ENCODE measurements around the gene EXOSC2. TPM values are rescaled to one million over a fixed set of nuclear protein-coding genes. Genes with fewer than 3 reads are reported as not detected.

Gene EXOSC2
- total and polyA plus RNA-seq, 3 donors from 2014 or later: 15.3 to 24.7 (median 20.3) TPM

DNA sequence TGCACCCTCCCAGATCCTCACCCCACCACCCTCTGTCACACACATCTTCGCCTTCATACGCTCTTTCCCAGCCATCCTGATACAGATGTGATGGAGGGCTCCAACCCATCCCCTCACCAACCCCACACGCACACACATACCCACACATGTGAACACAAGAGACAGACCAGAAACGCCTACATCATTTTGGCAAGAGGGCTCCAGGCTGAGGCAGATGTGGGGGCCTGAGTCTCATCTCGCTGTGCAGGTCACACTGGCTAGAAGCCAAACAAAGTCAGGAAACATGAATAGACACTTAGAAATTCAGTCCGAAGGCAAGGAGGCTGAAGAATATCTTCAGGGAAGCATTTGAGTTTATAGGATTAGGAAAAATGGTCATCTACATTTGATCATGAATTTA is 22.9 kb upstream of the EXOSC2 start:
- 87 to 94% methylated on average over 6 of the region's 6 CpGs for WGBS, 2 donors
- no peak for DNase-seq
- no peaks in the 10 kb centered on the region for H3K36me3 ChIP-seq (ENCODE audit: low read depth, missing control alignments)
- H3K4me3 ChIP-seq: no peak overlapping the region
- H3K27me3 ChIP-seq: peaks cover 3% of the 10 kb centered on the region
- no peak for TF ChIP-seq POLR2A (IDR thresholded peaks at IDR 0.05)
- TF ChIP-seq, protein P1, sequence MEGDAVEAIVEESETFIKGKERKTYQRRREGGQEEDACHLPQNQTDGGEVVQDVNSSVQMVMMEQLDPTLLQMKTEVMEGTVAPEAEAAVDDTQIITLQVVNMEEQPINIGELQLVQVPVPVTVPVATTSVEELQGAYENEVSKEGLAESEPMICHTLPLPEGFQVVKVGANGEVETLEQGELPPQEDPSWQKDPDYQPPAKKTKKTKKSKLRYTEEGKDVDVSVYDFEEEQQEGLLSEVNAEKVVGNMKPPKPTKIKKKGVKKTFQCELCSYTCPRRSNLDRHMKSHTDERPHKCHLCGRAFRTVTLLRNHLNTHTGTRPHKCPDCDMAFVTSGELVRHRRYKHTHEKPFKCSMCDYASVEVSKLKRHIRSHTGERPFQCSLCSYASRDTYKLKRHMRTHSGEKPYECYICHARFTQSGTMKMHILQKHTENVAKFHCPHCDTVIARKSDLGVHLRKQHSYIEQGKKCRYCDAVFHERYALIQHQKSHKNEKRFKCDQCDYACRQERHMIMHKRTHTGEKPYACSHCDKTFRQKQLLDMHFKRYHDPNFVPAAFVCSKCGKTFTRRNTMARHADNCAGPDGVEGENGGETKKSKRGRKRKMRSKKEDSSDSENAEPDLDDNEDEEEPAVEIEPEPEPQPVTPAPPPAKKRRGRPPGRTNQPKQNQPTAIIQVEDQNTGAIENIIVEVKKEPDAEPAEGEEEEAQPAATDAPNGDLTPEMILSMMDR (IDR thresholded peaks at IDR 0.05): no peak
- intact Hi-C loops (cut with DNase I; ENCODE audit: low total_unique reads): no loop called here
- H3K4me1 ChIP-seq: peaks cover 3% of the 10 kb centered on the region
- no peaks in the 10 kb centered on the region for H3K9me3 ChIP-seq
- no peak overlapping the region for H3K27ac ChIP-seq

DNA sequence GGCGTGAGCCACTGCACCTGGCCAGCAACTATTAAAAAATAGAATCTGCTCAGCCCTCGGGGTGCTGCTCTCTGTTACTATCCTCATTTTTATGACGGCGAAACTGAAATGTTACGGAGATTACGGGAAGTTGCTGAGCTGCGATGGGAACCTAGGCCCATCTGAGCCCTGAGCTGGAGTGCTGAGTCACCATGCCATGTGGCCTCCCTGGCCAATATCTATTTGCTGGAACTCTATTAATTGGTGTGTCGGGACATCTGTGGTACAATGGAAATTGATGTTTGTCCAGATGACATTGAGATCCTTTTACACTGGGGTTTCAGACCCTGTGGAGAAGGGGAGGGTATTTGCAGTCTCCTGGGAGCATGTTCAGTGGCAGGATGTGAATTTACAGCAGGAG is 21.1 kb upstream of the EXOSC2 start:
- no peaks in the 10 kb centered on the region for H3K9me3 ChIP-seq
- TF ChIP-seq POLR2A (IDR thresholded peaks at IDR 0.05): no peak
- TF ChIP-seq, protein P1 (IDR thresholded peaks at IDR 0.05): no peak
- no peaks in the 10 kb centered on the region for H3K4me1 ChIP-seq
- 90 to 92% methylated on average over 8 of the region's 8 CpGs for WGBS, 2 donors
- no peaks in the 10 kb centered on the region for H3K36me3 ChIP-seq (ENCODE audit: low read depth, missing control alignments)
- H3K4me3 ChIP-seq: no peak overlapping the region
- H3K27me3 ChIP-seq: no peaks in the 10 kb centered on the region
- DNase-seq: no peak
- no peak overlapping the region for H3K27ac ChIP-seq
- intact Hi-C loops (cut with DNase I; ENCODE audit: low total_unique reads): no loop called here

DNA sequence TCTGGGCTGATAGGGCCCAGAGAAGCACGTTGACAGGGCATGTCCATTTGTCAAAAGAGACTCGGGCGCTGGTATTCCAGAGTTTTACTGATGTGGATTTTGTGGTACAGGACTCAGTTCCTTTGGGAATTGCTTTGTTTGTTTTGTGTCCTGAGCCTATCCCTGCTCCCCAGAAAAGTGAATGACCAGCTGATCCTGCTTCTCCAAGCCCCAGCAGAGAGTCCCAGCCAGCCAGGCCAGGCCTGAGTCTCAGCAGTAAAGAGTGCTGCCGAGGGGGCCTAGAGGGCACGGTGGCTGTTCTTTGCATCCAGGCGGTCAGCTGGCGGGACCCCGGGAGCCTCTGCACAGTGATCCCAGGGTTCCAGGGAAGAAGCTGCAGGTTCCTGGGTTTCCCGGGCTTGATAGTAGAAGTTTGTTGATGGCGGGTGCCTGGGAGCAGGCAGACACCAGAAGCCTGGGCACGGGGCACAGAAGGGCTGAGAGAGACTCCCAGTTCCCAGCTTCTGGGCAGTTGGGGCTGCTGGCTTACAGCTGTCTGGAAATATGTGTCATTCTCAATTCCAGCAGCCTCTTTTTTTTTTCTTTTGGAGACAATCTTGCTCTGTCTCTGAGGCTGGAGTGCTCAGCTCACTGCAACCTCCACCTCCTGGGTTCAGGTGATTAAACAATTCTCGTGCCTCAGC is 20.5 kb upstream of the EXOSC2 start:
- H3K36me3 ChIP-seq (ENCODE audit: low read depth, missing control alignments): no peaks in the 10 kb centered on the region
- no peak for DNase-seq
- no peak overlapping the region for H3K27ac ChIP-seq
- H3K27me3 ChIP-seq: no peaks in the 10 kb centered on the region
- H3K4me1 ChIP-seq: no peaks in the 10 kb centered on the region
- H3K9me3 ChIP-seq: no peaks in the 10 kb centered on the region
- WGBS, 2 donors: 85 to 90% methylated on average over 4 to 12 of the region's 12 CpGs
- intact Hi-C loops (cut with DNase I; ENCODE audit: low total_unique reads): no loop called here
- no peak overlapping the region for H3K4me3 ChIP-seq
- TF ChIP-seq, protein P1 (IDR thresholded peaks at IDR 0.05): no peak

DNA sequence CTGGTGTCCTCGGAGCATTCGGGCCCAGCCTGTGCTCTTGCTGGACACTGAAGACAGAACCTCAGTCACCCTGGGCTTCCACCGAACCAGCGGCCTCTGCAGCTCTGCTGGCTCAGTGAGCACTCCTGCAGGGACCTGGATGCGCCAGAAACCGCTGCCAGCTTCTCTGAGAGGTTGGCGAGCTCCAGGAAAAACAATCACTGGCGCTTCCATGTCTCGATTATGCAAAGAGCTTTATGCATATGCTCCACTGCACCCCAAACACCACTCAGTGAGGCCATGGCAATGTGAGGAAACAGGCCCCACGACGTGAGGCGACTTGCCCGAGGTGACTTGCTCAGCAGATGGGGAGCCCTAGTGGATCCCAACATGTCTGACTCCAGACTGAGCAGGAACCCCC is 18.2 kb upstream of the EXOSC2 start:
- no peaks in the 10 kb centered on the region for H3K4me1 ChIP-seq
- no peak overlapping the region for H3K27ac ChIP-seq
- no peaks in the 10 kb centered on the region for H3K36me3 ChIP-seq (ENCODE audit: low read depth, missing control alignments)
- DNase-seq: no peak
- intact Hi-C loops (cut with DNase I; ENCODE audit: low total_unique reads): no loop called here
- H3K4me3 ChIP-seq: no peak overlapping the region
- no peaks in the 10 kb centered on the region for H3K9me3 ChIP-seq
- no peak for TF ChIP-seq POLR2A (IDR thresholded peaks at IDR 0.05)
- H3K27me3 ChIP-seq: no peaks in the 10 kb centered on the region
- WGBS, 2 donors: 98% methylated on average over 7 to 13 of the region's 13 CpGs

DNA sequence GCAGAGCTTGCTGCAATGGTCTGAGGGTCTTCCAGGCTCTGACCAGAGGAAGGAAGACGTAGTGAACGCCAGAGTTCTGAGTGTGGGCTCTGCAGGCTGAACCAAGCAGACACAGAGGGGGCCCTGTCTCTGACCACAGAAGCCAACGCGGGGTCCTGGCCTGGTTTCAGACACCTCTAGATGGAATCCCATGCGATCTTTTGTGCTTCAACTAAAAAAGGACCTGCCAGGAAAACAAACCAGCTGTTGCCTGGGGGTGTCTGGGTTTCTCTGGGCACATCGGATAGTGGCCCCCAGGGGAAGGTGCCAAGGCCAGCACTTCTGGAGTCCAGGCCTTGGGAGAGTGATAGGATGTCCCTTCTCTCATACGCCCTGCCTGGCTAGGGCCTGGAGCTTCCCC is 16.3 kb upstream of the EXOSC2 start:
- intact Hi-C loops (cut with DNase I; ENCODE audit: low total_unique reads): no loop called here

More for the DNA sequence above, 16.3 kb upstream of the EXOSC2 start:
- no peaks in the 10 kb centered on the region for H3K27me3 ChIP-seq
- 66 to 86% methylated on average over 3 to 7 of the region's 7 CpGs for WGBS, 2 donors
- H3K36me3 ChIP-seq (ENCODE audit: low read depth, missing control alignments): no peaks in the 10 kb centered on the region
- TF ChIP-seq POLR2A (IDR thresholded peaks at IDR 0.05): no peak
- TF ChIP-seq, protein P1 (IDR thresholded peaks at IDR 0.05): no peak
- H3K27ac ChIP-seq: no peak overlapping the region
- DNase-seq: no peak
- H3K4me3 ChIP-seq: no peak overlapping the region
- no peaks in the 10 kb centered on the region for H3K9me3 ChIP-seq
- peaks cover 6% of the 10 kb centered on the region for H3K4me1 ChIP-seq

Measured in testis (tissue), 3 donors.